Testis (tissue), 3 donors: ENCODE results near the gene CYTH2. TPM values are rescaled to one million over a fixed set of nuclear protein-coding genes. Genes with fewer than 3 reads are reported as not detected.

Experiments used
- DNase-seq: peaks from one replicate; pipeline ENCODE4 v3.0.0-alpha.2; 2019
- H3K27ac ChIP-seq, 2 donors: fragments of 200-600 bp; sonication (generic); one replicate each; pipeline ENCODE4 v1.5.1; 2019
- H3K27me3 ChIP-seq: fragments of 200-600 bp; sonication (generic); one replicate; pipeline ENCODE4 v1.5.1; 2019
- H3K36me3 ChIP-seq: fragments of 200-600 bp; sonication (generic); one replicate; pipeline ENCODE4 v1.5.1; 2017; ENCODE audit warnings: low read depth; ENCODE audit errors: missing control alignments
- H3K4me1 ChIP-seq: fragments of 200-600 bp; sonication (generic); one replicate; pipeline ENCODE4 v1.5.1; 2019
- H3K4me3 ChIP-seq, 2 donors: fragments of 200-600 bp; sonication (generic); one replicate each; pipeline ENCODE4 v1.5.1; 2017 to 2019
- H3K9me3 ChIP-seq: fragments of 200-600 bp; sonication (generic); one replicate; pipeline ENCODE4 v1.5.1; 2017
- CTCF ChIP-seq, 3 experiments: fragments of 450-650 bp in 2 of 3; fragments of 200-600 bp in 1 of 3; sonication (generic) in 1 of 3; IDR thresholded peaks; one replicate each; pipeline ENCODE4 v1.5.1; 2016 to 2019; ENCODE audit warnings: antibody characterized with exemption in 3 of 3, mild to moderate bottlenecking in 2 of 3, moderate library complexity in 1 of 3
- POLR2A ChIP-seq: fragments of 450-650 bp; IDR thresholded peaks from one replicate; pipeline ENCODE4 v1.6.1; 2017; ENCODE audit warnings: antibody characterized with exemption, mild to moderate bottlenecking, moderate library complexity
- WGBS, 2 donors: methylation state at CpG; one replicate each; pipeline ENCODE4 v1.1.5; 2018; 5-methylcytosine and 5-hydroxymethylcytosine counted together
- intact Hi-C: fragments of 100-400 bp; cut with DNase I; formaldehyde crosslinking; loops from one replicate; pipeline ENCODE4 v1.15.1; 2023; ENCODE audit warnings: low total_unique reads
- polyA plus RNA-seq: library from polyadenylated mRNA; stranded (reverse); fragments of 350-450 nt; fragmentation: Illumina TruSeq; extraction: RNeasy Lipid Tissue Mini Kit (QIAGEN cat#74804); gene quantifications from one replicate; pipeline ENCODE4 v1.2.3, GENCODE V29; 2014; ENCODE audit warnings: low read depth, low replicate concordance; ENCODE audit not compliant: insufficient read depth
- total RNA-seq, 2 donors: library from RNA; depleted of rRNA; stranded (reverse); fragments of >200 nt; gene quantifications; one replicate each; pipeline ENCODE4 v1.2.3, GENCODE V29; 2016

CYTH2 gene
- total and polyA plus RNA-seq, 3 donors from 2014 or later = 92.7 to 132 (median 123) TPM

DNA sequence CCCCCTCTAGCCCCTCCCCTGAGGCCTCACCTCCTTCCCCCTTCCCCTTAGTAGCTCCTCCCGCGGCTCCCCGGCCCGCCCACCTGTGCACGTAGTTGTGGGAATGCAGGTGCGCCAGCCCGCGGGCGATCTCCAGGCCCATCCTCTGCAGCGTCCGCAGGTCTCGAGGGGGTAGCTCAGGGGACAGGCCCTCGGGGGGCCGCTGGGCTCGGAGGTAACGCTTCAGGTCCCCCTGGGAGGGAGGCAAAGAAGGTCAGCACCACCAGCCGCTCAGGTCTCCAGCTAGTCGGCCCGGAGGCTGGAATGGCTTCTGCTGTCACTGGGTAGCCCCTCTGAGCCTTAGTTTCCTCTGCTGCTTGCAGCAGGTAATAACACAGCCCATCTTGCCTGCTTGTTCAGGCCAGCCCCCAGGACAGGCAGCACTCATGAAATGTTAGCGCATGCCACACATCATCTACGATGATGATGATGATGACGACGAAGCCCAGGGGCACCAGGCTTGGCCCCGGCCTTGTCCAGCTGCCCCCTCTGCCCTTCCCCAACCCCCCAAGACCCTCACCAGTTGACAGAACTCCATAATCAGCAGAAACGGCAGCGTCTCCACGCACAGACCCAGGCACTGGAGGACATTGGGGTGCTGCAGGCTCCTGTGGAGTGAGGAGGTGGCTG lies 33.3 kb downstream of the CYTH2 start:
- H3K4me3 ChIP-seq = peak overlapping the region in 1 of 2 donors; percentile 13
- no peak for TF ChIP-seq CTCF (IDR thresholded peaks at IDR 0.05)
- TF ChIP-seq POLR2A = no peak
- DNase-seq = no peak
- no peaks in the 10 kb centered on the region for H3K4me1 ChIP-seq
- 28 to 29% methylated on average over 23 to 27 of the region's 27 CpGs for WGBS, 2 donors
- no peaks in the 10 kb centered on the region for H3K9me3 ChIP-seq
- no peaks in the 10 kb centered on the region for H3K27me3 ChIP-seq
- H3K27ac ChIP-seq = no peak overlapping the region
- no peaks in the 10 kb centered on the region for H3K36me3 ChIP-seq
- intact Hi-C loops = loop anchor here (10.0 kb wide), 1 partner anchor 82 kb away; no protein-coding TSS in a partner anchor

DNA sequence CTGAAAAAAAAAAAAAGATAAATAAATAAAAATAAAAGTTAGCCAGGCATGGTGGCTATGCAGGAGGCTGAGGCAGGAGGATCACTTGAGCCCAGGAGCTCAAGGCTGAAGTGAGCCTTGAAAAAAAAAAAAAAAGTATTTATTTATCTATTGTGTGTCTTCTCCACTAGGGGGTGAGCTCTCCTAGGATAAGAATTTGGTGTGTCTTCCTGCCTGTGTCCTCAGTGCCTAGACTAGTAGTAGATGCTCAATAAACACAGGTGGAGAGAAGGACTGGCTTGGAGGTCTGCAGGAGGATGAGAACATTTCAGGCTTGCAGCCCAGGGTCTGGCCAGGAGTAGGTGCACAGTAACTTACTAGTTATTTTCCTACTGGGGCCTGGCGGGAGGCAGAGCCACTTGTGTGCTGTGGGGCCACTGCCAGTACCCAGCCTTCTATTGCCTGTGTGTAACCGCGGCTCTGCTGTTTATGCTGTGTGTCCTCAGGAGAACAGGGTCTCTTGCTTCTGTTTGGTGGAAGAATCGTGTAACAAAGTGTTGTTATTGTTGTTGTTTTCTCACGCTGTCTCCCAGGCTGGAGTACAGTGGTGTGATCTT lies 37.1 kb downstream of the CYTH2 start:
- intact Hi-C loops = loop anchor here (10.0 kb wide), 1 partner anchor 79 kb away; no protein-coding TSS in a partner anchor
- H3K9me3 ChIP-seq = no peaks in the 10 kb centered on the region
- TF ChIP-seq CTCF (IDR thresholded peaks at IDR 0.05) (peak; percentile 49 to 55 (median 50)), POLR2A (no peak)
- no peaks in the 10 kb centered on the region for H3K36me3 ChIP-seq
- no peak overlapping the region for H3K27ac ChIP-seq
- no peak overlapping the region for H3K4me3 ChIP-seq
- H3K27me3 ChIP-seq = no peaks in the 10 kb centered on the region
- DNase-seq = no peak
- 63 to 75% methylated on average over 5 of the region's 5 CpGs for WGBS, 2 donors
- no peaks in the 10 kb centered on the region for H3K4me1 ChIP-seq

- no peak for DNase-seq
- no peaks in the 10 kb centered on the region for H3K9me3 ChIP-seq
- no peaks in the 10 kb centered on the region for H3K36me3 ChIP-seq
- no peak overlapping the region for H3K4me3 ChIP-seq
- H3K27ac ChIP-seq = no peak overlapping the region
- H3K4me1 ChIP-seq = no peaks in the 10 kb centered on the region
- 87 to 91% methylated on average over 7 of the region's 7 CpGs for WGBS, 2 donors
- intact Hi-C loops = loop anchor here (10.0 kb wide), 1 partner anchor 77 kb away; no protein-coding TSS in a partner anchor
- TF ChIP-seq POLR2A (no peak), CTCF (IDR thresholded peaks at IDR 0.05) (no peak)
- no peaks in the 10 kb centered on the region for H3K27me3 ChIP-seq
Observed at GRCh38 chr19:48507911-48508439, 38.8 kb downstream of the CYTH2 start.

DNA sequence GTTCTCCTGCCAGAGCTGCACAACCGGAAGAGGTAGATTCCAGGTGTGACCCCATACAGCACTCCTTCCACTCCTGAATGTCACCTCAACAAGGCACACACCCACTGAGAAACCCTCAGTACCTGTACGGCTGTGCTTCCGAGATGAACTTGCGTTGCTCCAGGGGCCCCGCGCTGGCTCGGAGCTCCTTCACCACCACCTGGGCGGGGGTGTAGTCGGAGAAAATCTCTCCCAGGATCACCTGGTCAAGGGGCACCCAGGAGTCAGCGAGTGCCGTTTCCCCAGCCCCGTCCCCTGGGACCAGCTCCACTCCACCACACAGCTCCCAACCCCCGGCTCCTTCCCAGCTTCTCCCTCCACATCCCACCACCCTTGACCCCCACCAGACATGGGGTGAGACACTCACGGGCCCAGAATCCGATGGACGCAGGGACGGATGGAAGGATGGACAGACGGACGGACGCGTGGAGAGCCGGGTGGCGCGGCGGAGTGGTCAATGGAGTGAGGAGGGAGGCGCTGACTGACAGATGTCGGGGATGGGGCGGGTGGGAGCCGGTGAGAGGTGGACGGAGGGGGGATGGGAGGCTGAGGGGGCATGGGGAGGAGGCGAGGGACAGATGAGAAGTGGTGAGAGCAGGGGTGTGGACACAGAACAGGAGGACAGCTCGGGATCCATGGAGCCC lies 39.7 kb downstream of the CYTH2 start:
- DNase-seq = no peak
- no peak for TF ChIP-seq POLR2A
- no peak for TF ChIP-seq CTCF (IDR thresholded peaks at IDR 0.05)
- H3K4me3 ChIP-seq = no peak overlapping the region
- H3K9me3 ChIP-seq = no peaks in the 10 kb centered on the region
- H3K27me3 ChIP-seq = no peaks in the 10 kb centered on the region
- peaks cover 6% of the 10 kb centered on the region for H3K4me1 ChIP-seq
- WGBS, 2 donors = 36 to 77% methylated on average over 21 to 32 of the region's 32 CpGs
- H3K27ac ChIP-seq = no peak overlapping the region
- intact Hi-C loops = loop anchor here (10.0 kb wide), 1 partner anchor 76 kb away; no protein-coding TSS in a partner anchor
- H3K36me3 ChIP-seq = no peaks in the 10 kb centered on the region
